Measurements from ENCODE around the gene ZSCAN31. TPM values are rescaled to one million over a fixed set of nuclear protein-coding genes. Genes with fewer than 3 reads are reported as not detected.

The ZSCAN31 gene
- total and polyA plus RNA-seq, 9 of the 15 experiments (the other 6 are each of a cell fraction or from before 2014, with no cell fraction given): 3.9 to 12.1 (median 7.0) TPM

DNA sequence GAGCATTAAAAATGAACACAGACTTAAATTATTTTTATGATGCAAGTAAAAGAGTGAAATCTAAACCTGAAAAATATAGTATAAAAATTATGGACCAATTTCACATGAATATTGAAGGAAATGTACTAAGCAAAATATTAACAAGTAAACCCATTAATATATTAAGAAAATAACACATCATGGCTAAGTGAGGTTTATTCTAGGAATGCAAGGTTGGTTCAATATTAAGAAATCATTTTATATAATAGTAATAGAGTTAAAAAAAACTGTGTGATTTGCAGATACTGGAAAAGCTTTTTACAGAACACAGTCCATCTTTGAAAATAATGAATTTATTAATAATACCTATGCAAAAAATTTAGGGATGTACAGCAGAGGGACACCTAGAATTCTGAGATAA lies 42.7 kb upstream of the ZSCAN31 start:
- no peak overlapping the region for H3K9ac ChIP-seq (ENCODE audit: insufficient read depth in 1 of 2, low read depth in 2 of 2, low read length in 2 of 2)
- ChIA-PET POLR2A (interaction anchor here (1.1 to 1.5 kb wide), 2 partner anchors 11 to 15 kb away, joined by 4 read pairs; no protein-coding TSS in a partner anchor), CTCF (ENCODE audit: low intra/inter-chr PET ratio) (no interaction called here)
- no peak overlapping the region for H2AFZ ChIP-seq (ENCODE audit: low read depth, low read length)
- peaks cover 18% of the 10 kb centered on the region for H3K9me3 ChIP-seq (replicated peaks; ENCODE audit: control insufficient read depth, insufficient read depth, low read depth, low read length)
- peaks cover 47% of the 10 kb centered on the region for H3K79me2 ChIP-seq (ENCODE audit: control insufficient read depth, insufficient read depth, low read length)
- BruUV-seq (replicated peaks): no TSS peak
- H3K9me1 ChIP-seq (ENCODE audit: control insufficient read depth, insufficient read depth, low read length): no peaks in the 10 kb centered on the region
- H3K4me1 ChIP-seq (replicated peaks in 1 of 2; ENCODE audit: control insufficient read depth in 2 of 2, insufficient read depth in 2 of 2, low read length in 2 of 2): peaks cover 4% of the 10 kb centered on the region in 2 experiments; a peak in 3 of 5 replicates
- peaks cover 76% of the 10 kb centered on the region for H3K36me3 ChIP-seq (ENCODE audit: control insufficient read depth, insufficient read depth, low read length)
- no peaks in the 10 kb centered on the region for H4K20me1 ChIP-seq (replicated peaks; ENCODE audit: control insufficient read depth, insufficient read depth, low read length)
- no peaks in the 10 kb centered on the region for H3K27me3 ChIP-seq (ENCODE audit: control insufficient read depth in 2 of 2, insufficient read depth in 2 of 2, low read length in 2 of 2)
- no peak for ATAC-seq
- no peak for DNase-seq (ENCODE audit: extremely low read depth in 1 of 4, low spot score in 3 of 4)
- intact Hi-C loops (cut with micrococcal nuclease): no loop called here
- TF ChIP-seq ZNF324 (CRISPR knock-in tag; IDR thresholded peaks at IDR 0.05) (peak; percentile 97), TRIM24 (IDR thresholded peaks at IDR 0.05) (0 out of 4 replicates have a peak, but pooled peaks of 1 of the 2 experiments have one; percentile 14), PRPF4 (IDR thresholded peaks at IDR 0.05; ENCODE audit: insufficient read depth, low read depth, low read length, poor library complexity, severe bottlenecking) (no peak), POLR2H (tag; IDR thresholded peaks at IDR 0.05; ENCODE audit: low read depth) (0 out of 2 replicates have a peak, but pooled peaks have one; percentile 10)
- TF ChIP-seq, protein P1, sequence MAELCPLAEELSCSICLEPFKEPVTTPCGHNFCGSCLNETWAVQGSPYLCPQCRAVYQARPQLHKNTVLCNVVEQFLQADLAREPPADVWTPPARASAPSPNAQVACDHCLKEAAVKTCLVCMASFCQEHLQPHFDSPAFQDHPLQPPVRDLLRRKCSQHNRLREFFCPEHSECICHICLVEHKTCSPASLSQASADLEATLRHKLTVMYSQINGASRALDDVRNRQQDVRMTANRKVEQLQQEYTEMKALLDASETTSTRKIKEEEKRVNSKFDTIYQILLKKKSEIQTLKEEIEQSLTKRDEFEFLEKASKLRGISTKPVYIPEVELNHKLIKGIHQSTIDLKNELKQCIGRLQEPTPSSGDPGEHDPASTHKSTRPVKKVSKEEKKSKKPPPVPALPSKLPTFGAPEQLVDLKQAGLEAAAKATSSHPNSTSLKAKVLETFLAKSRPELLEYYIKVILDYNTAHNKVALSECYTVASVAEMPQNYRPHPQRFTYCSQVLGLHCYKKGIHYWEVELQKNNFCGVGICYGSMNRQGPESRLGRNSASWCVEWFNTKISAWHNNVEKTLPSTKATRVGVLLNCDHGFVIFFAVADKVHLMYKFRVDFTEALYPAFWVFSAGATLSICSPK (IDR thresholded peaks at IDR 0.05; ENCODE audit: borderline replicate concordance): no peak
- in situ Hi-C loops (cut with MboI): no loop called here
- FAIRE-seq: no peak
- no peak overlapping the region for H3K27ac ChIP-seq (ENCODE audit: extremely low read depth, low read depth, low read length)
- H3K4me2 ChIP-seq (ENCODE audit: insufficient read depth, low read length): no peak overlapping the region
- H3K4me3 ChIP-seq: no peak overlapping the region

Measured in K562 (cell line).